OCI-LY1 (cell line): ENCODE data around the gene SFI1.

Experiments used
- H2AFZ ChIP-seq: fragments of 200-600 bp; sonication (generic), shearing (Covaris generic); 2 replicates; pipeline ENCODE4 v1.6.0; 2014; ENCODE audit warnings: antibody characterized with exemption, mild to moderate bottlenecking, low read length
- H3F3A ChIP-seq: fragments of 200-600 bp; sonication (generic), shearing (Covaris generic); 2 replicates; pipeline ENCODE4 v1.6.0; 2014; ENCODE audit warnings: mild to moderate bottlenecking, antibody characterized with exemption, low read length, moderate library complexity; ENCODE audit not compliant: insufficient read depth
- H3K27ac ChIP-seq: fragments of 200-600 bp; sonication (generic); 2 replicates; pipeline ENCODE4 v1.5.1; 2014; ENCODE audit warnings: low read length, mixed run types, mild to moderate bottlenecking, low read depth; ENCODE audit not compliant: poor library complexity, severe bottlenecking
- H3K27me3 ChIP-seq: fragments of 200-600 bp; sonication (generic); 2 replicates; pipeline ENCODE4 v1.6.0; 2014; ENCODE audit warnings: antibody characterized with exemption, mild to moderate bottlenecking, low read length, moderate library complexity; ENCODE audit not compliant: insufficient read depth
- H3K36me3 ChIP-seq: fragments of 200-600 bp; sonication (generic); 2 replicates; pipeline ENCODE4 v1.6.1; 2014; ENCODE audit warnings: mild to moderate bottlenecking, antibody characterized with exemption, low read length, moderate library complexity, mixed read lengths; ENCODE audit not compliant: insufficient read depth
- H3K4me1 ChIP-seq: fragments of 200-600 bp; sonication (generic); 2 replicates; pipeline ENCODE4 v1.5.1; 2014; ENCODE audit warnings: mild to moderate bottlenecking, low read length, moderate library complexity; ENCODE audit not compliant: insufficient read depth, severe bottlenecking
- H3K4me2 ChIP-seq: fragments of 200-600 bp; sonication (generic), shearing (Covaris generic); 2 replicates; pipeline ENCODE4 v1.6.1; 2014; ENCODE audit warnings: low read length
- H3K4me3 ChIP-seq: fragments of 200-600 bp; sonication (generic); 2 replicates; pipeline ENCODE4 v1.5.1; 2014; ENCODE audit warnings: low read length, low read depth, mild to moderate bottlenecking, mixed read lengths; ENCODE audit not compliant: poor library complexity, severe bottlenecking
- H3K79me2 ChIP-seq: fragments of 200-600 bp; shearing (Covaris generic); 2 replicates; pipeline ENCODE4 v1.6.1; 2016; ENCODE audit warnings: mixed run types, low read length, mixed read lengths; ENCODE audit not compliant: insufficient read depth
- H3K9ac ChIP-seq: fragments of 200-600 bp; sonication (generic), shearing (Covaris generic); 2 replicates; pipeline ENCODE4 v1.6.1; 2014; ENCODE audit warnings: mild to moderate bottlenecking, low read length, mixed read lengths
- H3K9me2 ChIP-seq: fragments of 200-600 bp; sonication (generic), shearing (Covaris generic); 2 replicates; pipeline ENCODE4 v1.6.1; 2014; ENCODE audit warnings: low read depth, mild to moderate bottlenecking, low read length, mixed read lengths
- H3K9me3 ChIP-seq: fragments of 200-600 bp; shearing (Covaris generic); 2 replicates; pipeline ENCODE4 v1.6.1; 2014; ENCODE audit warnings: low read length, mixed read lengths
- H4K20me1 ChIP-seq: fragments of 200-600 bp; sonication (generic), shearing (Covaris generic); 2 replicates; pipeline ENCODE4 v1.6.0; 2016; ENCODE audit warnings: mild to moderate bottlenecking, low read length; ENCODE audit not compliant: insufficient read depth
- EZH2 ChIP-seq: fragments of 200-600 bp; sonication (generic), shearing (Covaris generic); IDR thresholded peaks from 2 replicates; pipeline ENCODE4 v1.8.0; 2017; ENCODE audit warnings: borderline replicate concordance, mixed run types, mild to moderate bottlenecking, antibody characterized with exemption, low read length, moderate library complexity, mixed read lengths
- TF ChIP-seq, protein P1 (sequence below): fragments of 200-600 bp; sonication (generic), shearing (Covaris generic); IDR thresholded peaks from 2 replicates; pipeline ENCODE4 v1.5.1; 2017; ENCODE audit warnings: mild to moderate bottlenecking, antibody characterized with exemption, low read length, moderate library complexity, mixed read lengths

The SFI1 gene

DNA sequence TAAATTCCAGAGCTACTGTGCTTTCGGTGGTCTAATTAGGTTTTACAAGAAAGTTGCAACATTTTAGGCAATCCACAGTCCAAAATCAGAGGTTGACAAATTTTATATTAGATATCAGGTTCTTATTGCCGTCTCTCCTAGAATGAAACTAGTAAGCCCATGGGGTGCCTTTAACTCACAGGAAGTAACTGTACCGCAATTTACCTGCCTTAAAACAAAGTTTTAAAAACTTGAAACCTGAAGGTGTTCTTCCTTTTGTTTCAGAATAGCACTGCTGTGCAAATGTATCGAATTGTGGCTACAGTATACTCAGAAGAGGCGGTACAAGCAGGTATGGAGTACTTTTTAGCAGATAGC is 88.4 kb downstream of the SFI1 start:
- Histone ChIP-seq H3K4me1 (no peaks in the 10 kb centered on the region), H3K27me3 (no peaks in the 10 kb centered on the region), H2AFZ (no peak overlapping the region), H3K4me3 (no peak overlapping the region), H3K9me2 (no peaks in the 10 kb centered on the region), H3K27ac (no peak overlapping the region), H3K4me2 (no peak overlapping the region), H3F3A (no peaks in the 10 kb centered on the region), H3K9me3 (no peaks in the 10 kb centered on the region), H4K20me1 (no peaks in the 10 kb centered on the region), H3K79me2 (no peaks in the 10 kb centered on the region), H3K36me3 (peaks cover 85% of the 10 kb centered on the region), H3K9ac (no peak overlapping the region)
- no peak for TF ChIP-seq EZH2
- TF ChIP-seq, protein P1, sequence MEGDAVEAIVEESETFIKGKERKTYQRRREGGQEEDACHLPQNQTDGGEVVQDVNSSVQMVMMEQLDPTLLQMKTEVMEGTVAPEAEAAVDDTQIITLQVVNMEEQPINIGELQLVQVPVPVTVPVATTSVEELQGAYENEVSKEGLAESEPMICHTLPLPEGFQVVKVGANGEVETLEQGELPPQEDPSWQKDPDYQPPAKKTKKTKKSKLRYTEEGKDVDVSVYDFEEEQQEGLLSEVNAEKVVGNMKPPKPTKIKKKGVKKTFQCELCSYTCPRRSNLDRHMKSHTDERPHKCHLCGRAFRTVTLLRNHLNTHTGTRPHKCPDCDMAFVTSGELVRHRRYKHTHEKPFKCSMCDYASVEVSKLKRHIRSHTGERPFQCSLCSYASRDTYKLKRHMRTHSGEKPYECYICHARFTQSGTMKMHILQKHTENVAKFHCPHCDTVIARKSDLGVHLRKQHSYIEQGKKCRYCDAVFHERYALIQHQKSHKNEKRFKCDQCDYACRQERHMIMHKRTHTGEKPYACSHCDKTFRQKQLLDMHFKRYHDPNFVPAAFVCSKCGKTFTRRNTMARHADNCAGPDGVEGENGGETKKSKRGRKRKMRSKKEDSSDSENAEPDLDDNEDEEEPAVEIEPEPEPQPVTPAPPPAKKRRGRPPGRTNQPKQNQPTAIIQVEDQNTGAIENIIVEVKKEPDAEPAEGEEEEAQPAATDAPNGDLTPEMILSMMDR, result no peak

DNA sequence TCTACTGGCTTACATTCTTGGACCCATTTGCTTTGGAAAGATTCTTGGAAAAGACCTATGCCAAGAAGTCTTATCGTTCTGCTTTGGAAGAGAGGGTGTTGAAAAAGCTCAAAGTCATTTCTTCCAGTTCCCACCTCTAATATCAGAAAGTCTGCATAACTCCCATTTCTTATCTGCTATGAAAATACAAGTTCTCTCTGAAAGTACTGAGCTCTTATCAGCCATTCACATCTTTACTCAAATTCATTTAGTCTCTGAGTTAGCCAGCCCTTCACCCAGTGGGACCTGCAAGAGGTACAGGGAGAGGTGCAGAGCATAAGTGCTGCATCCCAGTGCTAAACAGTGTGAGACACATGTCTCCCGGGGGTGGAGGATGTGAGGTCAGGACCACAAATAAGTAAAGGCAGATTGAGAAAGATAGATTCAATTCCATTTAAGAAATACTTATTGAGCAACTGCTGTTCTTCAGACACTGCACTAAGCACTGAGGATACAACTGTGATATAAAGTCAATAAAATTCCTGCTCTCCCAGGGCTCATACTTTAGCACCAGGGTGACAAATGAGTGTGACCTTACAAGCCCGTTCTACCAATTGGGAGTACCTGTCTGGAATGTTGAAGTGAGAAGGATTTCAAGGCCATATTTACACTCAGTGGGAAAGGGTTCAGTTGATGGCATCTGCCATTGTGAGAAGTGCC is 89.0 kb downstream of the SFI1 start:
- no peaks in the 10 kb centered on the region for H3K79me2 ChIP-seq
- no peaks in the 10 kb centered on the region for H3K9me3 ChIP-seq
- no peaks in the 10 kb centered on the region for H3K4me1 ChIP-seq
- no peaks in the 10 kb centered on the region for H3K27me3 ChIP-seq
- no peaks in the 10 kb centered on the region for H4K20me1 ChIP-seq
- H3K27ac ChIP-seq, result no peak overlapping the region
- peaks cover 80% of the 10 kb centered on the region for H3K36me3 ChIP-seq
- H3K4me2 ChIP-seq, result no peak overlapping the region
- H3K4me3 ChIP-seq, result no peak overlapping the region
- H3K9ac ChIP-seq, result no peak overlapping the region
- no peaks in the 10 kb centered on the region for H3K9me2 ChIP-seq
- no peak for TF ChIP-seq EZH2
- TF ChIP-seq, protein P1, result no peak
- no peaks in the 10 kb centered on the region for H3F3A ChIP-seq
- H2AFZ ChIP-seq, result no peak overlapping the region

DNA sequence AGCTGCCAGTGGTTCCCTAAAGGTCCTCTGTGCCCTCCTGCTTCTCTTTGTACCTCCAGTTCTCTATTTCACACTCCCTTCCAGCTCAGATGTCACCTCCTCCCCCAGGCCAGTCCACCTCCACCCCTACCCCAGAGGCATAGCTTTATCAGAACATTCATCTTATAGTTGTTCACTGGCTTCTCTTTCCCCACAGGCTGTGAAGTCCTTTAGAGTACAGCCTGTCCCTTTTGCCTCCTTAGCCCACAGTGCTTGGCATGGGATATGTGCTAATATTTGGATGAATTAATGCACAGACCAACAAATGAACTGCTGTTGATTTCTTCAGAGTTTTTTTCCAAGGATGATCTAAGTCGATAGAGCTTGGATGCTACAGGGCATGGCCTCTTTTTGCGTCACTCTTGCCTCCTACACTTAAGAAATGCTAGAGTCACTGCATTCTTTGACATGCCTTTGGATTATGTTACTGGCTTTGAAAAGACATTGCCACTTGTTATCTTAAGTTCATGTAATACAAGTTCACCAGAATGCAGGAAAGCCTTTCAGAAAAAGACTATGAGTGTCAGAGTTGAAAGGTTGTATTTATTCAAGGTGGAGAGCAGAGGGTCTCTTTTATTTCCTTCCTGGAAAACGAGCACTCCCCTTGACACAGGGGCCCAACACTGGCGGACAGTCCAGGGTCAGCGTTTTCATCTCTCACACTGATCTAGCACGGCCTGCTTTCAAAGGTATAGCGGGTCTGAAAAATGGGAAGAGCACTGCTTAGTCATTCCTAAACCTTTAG is 90.0 kb downstream of the SFI1 start:
- H3K4me3 ChIP-seq, result no peak overlapping the region
- H3K9me2 ChIP-seq, result no peaks in the 10 kb centered on the region
- H4K20me1 ChIP-seq, result no peaks in the 10 kb centered on the region
- H3F3A ChIP-seq, result no peaks in the 10 kb centered on the region
- no peak for TF ChIP-seq EZH2
- H3K4me2 ChIP-seq, result no peak overlapping the region
- H3K36me3 ChIP-seq, result peaks cover 70% of the 10 kb centered on the region
- no peak overlapping the region for H2AFZ ChIP-seq
- H3K27me3 ChIP-seq, result no peaks in the 10 kb centered on the region
- no peaks in the 10 kb centered on the region for H3K9me3 ChIP-seq
- H3K79me2 ChIP-seq, result no peaks in the 10 kb centered on the region
- no peak overlapping the region for H3K9ac ChIP-seq
- no peak overlapping the region for H3K27ac ChIP-seq
- no peaks in the 10 kb centered on the region for H3K4me1 ChIP-seq
